B cell (primary cell): ENCODE results near the gene GPR61.

Source experiments
- EZH2 ChIP-seq: IDR thresholded peaks from 2 replicates; pipeline ENCODE4 v1.6.1; 2012; ENCODE audit warnings: borderline replicate concordance, low read depth, mild to moderate bottlenecking, moderate library complexity, low read length; ENCODE audit not compliant: insufficient read depth, poor library complexity, severe bottlenecking
- TF ChIP-seq, protein P1 (sequence below): fragments of 200-600 bp; IDR thresholded peaks from one replicate; pipeline ENCODE4 v1.8.0; 2022; ENCODE audit warnings: antibody characterized with exemption, mild to moderate bottlenecking

DNA sequence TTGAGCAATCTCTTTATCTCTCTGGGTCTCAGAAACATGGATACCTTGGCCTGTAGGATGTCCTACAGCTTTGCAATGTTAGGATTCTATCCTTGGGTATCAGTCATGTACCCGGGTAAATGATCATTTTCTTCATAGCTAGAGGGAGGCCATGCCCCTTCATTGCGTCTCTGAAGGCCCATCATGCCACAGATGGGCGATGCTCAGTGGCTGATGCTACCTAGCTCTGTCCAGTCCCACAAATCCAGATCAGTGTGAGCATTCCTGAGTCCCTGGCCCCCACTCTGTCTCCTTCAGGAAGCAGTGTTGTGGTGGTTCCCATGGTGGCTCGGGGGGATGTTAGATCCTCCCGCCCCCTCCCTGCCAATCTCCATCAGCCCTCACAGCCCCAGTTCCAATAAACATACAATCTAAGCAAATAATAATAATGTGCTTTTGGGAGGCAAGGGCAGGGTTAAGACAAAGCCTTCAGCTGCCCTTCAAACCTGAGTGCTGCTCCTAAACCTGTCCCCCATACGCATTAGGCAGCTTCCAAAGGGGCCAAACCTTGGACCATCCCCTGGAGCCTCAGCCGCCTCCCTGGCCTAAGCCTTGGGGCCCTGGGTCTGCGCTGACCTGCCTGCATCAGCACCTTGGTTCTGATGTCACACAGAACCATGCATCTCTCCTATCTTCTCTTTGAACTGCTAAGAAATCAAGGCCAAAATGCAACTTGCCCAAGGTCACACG lies 681 bp upstream of the GPR61 start:
- TF ChIP-seq, protein P1, sequence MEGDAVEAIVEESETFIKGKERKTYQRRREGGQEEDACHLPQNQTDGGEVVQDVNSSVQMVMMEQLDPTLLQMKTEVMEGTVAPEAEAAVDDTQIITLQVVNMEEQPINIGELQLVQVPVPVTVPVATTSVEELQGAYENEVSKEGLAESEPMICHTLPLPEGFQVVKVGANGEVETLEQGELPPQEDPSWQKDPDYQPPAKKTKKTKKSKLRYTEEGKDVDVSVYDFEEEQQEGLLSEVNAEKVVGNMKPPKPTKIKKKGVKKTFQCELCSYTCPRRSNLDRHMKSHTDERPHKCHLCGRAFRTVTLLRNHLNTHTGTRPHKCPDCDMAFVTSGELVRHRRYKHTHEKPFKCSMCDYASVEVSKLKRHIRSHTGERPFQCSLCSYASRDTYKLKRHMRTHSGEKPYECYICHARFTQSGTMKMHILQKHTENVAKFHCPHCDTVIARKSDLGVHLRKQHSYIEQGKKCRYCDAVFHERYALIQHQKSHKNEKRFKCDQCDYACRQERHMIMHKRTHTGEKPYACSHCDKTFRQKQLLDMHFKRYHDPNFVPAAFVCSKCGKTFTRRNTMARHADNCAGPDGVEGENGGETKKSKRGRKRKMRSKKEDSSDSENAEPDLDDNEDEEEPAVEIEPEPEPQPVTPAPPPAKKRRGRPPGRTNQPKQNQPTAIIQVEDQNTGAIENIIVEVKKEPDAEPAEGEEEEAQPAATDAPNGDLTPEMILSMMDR = no peak
- no peak for TF ChIP-seq EZH2
